Activated CD8-positive, alpha-beta memory T cell treated with anti-CD3 and anti-CD28 coated beads for 48 hours (primary cell): ENCODE results near the gene F13A1.

ENCODE experiments used
- DNase-seq, 3 experiments: peaks; one replicate each; pipeline ENCODE4 v3.0.0-alpha.2; 2020; ENCODE audit warnings: low read depth in 2 of 3, low spot score in 2 of 3

F13A1 gene

DNA sequence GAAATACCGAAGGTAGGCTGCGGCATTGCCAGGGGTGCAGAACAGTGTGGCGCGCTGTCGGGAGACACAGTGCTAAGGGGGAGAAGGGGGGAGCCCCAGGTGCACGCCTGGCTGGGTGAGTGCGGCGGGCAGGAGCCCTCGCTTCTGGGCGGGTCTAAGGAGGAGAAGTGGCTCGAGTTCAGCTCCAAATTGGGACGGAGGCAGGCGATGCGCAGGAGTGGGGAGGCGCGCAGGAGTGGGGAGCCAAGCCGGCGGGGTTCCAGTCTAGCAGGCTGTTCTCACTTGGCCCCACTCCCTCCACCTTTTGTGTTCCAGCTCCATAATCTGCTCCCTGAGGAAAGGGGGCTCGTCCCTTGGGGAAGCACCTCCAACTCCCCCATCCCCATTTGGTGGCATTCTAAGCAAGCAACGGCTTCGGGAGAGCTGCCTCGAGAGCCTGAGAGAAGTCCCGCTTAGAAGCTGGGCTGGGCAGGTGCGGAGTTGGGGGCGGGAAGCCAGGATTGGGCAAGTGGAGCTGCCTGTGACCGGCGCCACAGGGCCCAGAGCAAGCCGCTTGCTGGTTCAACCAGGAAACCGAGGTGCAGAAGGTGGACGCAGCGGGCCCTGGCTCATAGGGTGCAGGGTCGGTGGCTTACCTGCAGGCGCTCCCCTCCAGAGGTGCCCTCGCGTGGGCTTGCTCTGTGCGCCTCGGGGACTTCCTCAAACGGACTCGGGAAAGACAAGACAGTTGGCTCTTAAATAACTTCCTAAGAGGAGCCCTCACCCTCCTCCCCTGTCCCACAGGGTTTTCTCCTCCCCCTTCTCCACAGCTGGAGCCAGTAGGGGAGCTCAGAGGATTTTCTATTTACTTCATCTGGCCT, at the start of gene F13A1:
Gene F13A1 (minus strand): TSS at position 711 of the 860 bp plus-strand sequence. CDS start 1,998 bp downstream, outside the sequence.
- DNase-seq: no peak

DNA sequence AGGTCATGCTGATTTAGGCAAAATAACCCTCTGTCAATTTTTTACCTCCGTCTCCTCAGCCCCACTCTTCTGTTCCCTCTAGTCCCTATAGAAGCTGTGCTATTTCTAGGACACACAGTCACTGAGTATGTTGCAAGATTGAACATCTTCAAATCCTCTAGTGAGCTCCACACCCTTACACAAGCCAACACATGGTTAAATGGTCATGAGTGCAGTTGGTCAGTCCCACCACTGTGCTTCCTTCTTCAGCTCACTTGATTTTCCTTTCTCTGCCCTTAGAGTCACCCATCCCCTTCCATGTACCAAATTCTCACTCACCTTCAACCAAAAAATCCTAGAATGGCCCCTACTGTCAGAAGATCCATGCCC, 48.2 kb upstream of the F13A1 start:
- no peak for DNase-seq

DNA sequence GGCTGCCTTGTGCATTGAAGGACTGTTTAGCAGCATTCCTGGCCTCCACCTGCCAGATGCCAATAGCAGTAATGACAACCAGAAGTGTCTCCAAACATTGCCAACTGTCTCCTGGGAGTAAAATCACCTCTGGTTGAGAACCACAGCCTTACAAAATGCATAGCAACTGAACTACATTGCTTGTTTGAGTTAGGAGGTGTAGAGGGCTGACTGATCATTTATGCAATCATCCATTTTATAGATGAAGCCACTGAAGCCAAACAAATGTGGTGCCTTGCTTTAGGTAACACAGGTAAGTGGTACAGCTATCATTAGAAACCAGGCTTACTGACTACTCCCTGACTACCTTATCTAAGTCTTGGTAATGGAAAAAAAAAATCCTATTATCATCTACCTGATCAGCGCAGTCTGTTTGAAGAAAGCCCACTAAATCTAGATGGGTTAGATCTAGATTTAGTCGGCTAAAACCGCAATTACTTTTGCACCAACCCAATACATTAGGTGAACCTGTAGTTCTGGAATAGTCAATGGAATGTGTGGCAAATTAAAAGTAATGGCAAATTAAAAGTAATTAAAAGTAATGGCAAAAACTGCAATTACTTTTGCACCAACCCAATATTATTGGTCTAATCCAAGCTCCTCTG, 47.7 kb upstream of the F13A1 start:
- DNase-seq: no peak

- no peak for DNase-seq
These were observed 46.3 kb upstream of the F13A1 start for GRCh38 chr6:6366803-6367202.

DNA sequence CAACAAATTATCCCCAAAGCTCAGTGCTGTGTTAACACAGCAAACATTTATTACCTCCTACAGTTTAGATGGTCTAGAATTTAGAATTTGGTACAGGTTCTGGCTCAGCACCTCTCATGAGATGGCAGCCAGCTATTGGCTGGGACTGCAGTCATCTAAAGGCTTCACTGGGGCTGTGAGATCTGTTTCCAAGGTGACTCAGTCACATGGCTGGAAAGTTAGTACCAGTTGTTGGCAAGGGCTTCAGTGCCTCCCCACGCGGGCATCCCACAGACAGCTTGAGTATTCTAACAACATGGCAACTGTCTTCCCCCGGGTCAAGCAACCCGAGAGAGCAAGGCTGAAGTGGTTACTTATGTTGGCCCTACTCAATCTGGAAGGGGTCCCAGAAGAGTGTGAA, 44.8 kb upstream of the F13A1 start:
- DNase-seq: no peak

DNA sequence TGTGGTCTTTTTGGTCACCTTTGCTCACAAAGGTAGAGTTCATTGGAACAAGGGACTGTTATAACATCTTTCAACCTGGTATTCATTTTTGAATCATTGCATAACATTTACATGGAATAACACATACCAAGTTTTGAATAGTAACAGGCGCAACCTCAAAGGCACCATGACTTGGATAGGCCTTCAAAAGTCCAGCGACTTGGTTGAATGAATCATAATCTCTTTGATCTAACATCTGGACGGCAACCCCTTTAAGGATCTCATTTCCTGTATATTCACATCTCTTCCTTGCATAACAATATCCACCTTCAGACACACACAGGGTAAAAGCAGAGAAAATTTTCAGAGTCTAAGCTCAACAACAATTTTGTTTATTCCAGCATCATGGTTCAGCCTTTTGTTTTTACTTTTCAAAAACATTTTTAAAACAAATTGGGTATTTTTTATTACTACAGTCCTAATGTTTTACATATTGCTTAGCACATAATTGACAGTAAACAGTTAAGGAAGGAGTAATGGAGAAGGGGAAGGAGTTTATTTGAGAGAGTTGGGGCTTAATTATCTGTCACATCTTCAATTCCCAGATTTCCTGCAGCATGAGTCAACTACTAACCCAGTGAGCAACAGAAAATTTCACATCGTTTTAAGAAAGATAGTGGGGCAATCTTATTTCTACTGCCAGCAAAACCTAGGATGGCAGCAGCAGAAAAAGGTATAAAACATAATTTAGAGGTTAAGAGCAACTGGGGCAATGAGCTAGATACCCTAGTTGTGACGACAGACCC, 41.8 kb upstream of the F13A1 start:
- DNase-seq: no peak

DNA sequence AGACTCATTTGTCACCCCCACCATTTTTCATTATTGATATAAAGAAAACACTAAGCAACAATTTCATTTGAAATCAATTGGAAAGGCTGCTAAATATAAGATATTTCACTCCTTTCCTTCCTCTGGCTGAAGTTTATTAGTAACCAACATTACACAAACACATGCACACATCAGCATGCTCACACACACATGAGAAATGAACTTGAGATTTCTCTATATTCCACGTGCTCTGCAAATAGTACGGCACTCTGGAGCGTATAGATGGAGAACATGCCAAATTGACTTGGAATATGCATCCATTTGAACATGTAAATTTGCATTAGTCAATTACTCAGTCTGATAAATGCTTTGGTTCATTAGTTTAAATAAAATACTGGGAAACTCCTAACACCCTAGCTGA, 37.1 kb upstream of the F13A1 start:
- DNase-seq: no peak

- no peak for DNase-seq
These were observed 36.6 kb upstream of the F13A1 start for GRCh38 chr6:6357032-6357431.

GRCh38 chr6:6352772-6353171, 32.3 kb upstream of the F13A1 start:
- DNase-seq: no peak

GRCh38 chr6:6351511-6352025, 31.1 kb upstream of the F13A1 start:
- no peak for DNase-seq

DNA sequence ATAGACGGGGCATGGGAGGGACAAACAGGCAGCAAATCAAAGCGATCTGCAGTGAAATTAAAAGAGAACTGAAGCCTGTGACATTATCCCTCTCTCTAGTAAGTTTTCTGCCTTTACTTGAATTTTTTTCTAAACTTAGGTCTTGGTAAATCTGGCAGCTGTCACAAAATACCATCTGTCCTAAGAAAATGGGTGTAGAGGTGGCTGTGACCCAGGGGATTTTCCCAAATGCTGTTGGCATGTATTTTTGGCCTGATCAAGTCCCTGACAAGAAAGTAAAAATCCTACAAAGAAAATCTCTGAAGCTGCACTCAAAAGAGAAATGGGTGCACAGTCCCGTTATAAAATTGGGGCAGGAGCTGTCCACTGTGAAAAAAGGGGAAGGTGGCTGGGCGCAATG, 30.2 kb upstream of the F13A1 start:
- DNase-seq: no peak

- DNase-seq: no peak
These were observed 27.8 kb upstream of the F13A1 start for GRCh38 chr6:6348256-6348655.

GRCh38 chr6:6346427-6347023, 26.1 kb upstream of the F13A1 start:
- DNase-seq: no peak

- no peak for DNase-seq
These were observed 13.0 kb upstream of the F13A1 start for GRCh38 chr6:6333501-6333900.

- DNase-seq: no peak
These were observed 12.4 kb upstream of the F13A1 start for GRCh38 chr6:6332811-6333244.

GRCh38 chr6:6331946-6332601, 11.6 kb upstream of the F13A1 start:
- DNase-seq: no peak

GRCh38 chr6:6331393-6331792, 10.9 kb upstream of the F13A1 start:
- no peak for DNase-seq

DNA sequence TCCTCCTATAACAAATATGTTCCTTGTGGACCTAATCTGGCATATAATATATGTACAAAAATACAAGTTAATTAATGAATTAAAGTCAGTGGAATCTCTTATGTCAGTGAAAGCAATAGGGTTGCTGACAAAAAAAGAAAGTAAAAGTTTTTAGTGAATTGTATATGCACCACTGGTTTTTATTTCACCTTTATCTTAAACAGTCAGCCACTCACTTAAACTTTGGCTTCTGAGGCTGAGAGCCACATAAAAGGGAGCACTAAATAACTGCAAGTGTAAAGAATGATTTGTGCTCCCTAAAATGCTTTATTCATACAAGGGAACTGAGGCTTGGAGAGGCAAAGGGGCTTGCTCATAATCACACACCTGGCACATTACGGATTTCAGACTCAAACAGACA, 9.9 kb upstream of the F13A1 start:
- DNase-seq: no peak

- no peak for DNase-seq
These were observed 8.0 kb upstream of the F13A1 start for GRCh38 chr6:6328451-6328850.

DNA sequence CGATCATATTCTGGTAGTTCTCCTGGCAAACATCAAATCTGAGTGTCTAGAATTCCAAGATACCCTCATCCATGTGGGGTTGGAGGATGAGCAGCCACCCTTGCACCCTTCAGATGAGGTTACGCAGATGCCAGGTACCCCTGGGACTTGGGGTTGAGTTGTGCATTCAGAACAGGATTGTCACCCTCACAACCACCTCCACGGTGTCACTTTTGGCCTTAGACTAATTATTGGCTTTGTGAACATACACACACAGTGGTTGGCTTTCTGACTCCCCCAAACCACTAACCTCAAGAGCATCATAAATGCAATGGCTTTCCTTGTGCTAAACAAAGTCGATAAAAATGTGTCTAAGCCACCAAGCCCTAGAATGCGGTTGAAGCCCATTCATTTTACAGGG, 2.9 kb upstream of the F13A1 start:
- no peak for DNase-seq

DNA sequence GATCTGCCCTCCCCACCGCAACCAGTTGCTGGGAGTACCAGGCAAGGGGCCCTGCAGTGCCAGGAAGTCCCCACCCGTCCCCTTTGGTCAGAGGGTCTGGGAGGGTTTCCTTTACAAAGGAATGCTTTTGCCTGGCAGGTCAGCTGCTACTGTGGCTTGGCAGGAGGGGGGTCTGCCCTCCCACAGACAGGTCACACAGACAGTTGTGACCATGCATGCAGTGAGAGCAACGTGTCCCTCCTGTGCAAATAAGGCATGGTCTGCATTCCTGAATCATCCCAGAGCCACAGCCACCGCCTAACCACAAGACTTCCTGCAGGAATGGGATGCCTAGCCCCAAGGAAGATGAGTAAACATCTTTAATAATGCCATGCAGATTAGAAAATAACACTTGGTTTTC, 439 bp upstream of the F13A1 start:
- no peak for DNase-seq
